ENCODE measurements around the gene C4orf50. TPM values are rescaled to one million over a fixed set of nuclear protein-coding genes. Genes with fewer than 3 reads are reported as not detected.

Gene C4orf50
- total RNA-seq, 3 donors from 2014 or later: 0.07 to 0.73 (median 0.09) TPM

DNA sequence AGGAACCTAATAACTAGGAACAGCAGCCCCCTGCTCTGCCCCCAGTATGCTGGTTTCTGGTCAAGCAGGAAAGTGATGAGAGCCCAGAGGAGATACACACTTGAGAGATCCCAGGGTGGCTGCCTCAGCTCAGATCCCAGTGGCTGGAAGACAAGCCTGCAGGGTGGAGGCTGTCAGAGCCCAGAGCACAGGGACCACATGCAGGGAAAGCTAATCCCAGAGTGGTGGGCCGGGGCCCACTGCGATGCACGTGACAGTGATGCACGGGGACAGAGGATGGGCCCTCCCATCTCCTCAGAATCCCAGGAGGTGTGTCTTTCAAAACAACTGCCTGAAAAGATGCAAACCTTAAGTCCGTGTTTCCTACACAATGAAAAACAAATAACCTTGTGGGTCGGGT is 96.2 kb downstream of the C4orf50 start:
- no peak for ATAC-seq
- DNase-seq: no peak
- intact Hi-C loops (cut with DNase I, micrococcal nuclease): no loop called here

DNA sequence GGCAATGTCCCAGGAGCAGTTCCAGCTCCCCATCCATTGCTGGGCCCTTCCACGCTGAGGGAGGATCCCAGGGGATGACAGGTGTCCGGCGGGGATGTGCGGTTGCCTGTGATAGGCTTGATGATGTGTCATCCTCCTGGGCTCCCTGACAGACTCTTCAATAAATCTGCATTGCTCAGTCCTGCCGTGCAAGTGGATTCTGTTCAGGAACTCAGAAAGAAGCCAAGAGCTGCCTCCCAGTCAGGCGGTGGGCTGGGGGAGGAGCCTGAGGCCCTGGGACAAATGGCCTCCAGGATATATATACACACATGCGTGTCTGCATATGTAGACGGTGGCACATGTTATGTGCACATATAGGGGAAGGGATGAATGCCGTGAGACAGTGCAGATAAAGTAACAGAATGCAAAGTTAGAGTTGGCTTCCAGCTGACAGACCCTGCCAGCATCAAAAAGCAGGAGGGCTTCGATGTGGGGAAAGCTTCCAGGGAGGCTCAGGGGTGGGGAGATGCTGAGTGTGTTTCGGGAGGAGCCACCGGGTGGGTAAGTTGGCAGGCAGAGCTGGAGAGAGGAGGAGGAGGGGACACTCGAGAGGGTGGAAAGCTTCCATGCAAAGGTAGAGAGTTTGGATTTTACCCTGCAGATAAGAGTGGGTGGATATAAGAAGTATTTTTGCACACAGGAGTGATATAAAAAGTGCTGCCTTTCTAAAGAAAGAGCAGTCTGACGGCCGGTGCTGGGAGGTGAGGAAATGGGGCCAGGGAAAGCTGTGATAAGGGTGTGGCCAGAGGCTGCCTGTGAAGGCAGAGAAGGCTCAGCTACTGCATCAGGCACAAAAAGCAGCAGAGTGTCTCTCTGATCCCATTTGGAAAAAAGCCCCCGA is 96.9 kb downstream of the C4orf50 start:
- Histone ChIP-seq H3K9me3 (no peaks in the 10 kb centered on the region), H3K4me1 (ENCODE audit: low read depth) (no peaks in the 10 kb centered on the region), H3K36me3 (ENCODE audit: low read depth) (no peaks in the 10 kb centered on the region), H3K4me3 (no peak overlapping the region)
- DNase-seq (no peak), ATAC-seq (no peak)
- intact Hi-C loops (cut with DNase I, micrococcal nuclease): no loop called here
- TF ChIP-seq, protein P1, sequence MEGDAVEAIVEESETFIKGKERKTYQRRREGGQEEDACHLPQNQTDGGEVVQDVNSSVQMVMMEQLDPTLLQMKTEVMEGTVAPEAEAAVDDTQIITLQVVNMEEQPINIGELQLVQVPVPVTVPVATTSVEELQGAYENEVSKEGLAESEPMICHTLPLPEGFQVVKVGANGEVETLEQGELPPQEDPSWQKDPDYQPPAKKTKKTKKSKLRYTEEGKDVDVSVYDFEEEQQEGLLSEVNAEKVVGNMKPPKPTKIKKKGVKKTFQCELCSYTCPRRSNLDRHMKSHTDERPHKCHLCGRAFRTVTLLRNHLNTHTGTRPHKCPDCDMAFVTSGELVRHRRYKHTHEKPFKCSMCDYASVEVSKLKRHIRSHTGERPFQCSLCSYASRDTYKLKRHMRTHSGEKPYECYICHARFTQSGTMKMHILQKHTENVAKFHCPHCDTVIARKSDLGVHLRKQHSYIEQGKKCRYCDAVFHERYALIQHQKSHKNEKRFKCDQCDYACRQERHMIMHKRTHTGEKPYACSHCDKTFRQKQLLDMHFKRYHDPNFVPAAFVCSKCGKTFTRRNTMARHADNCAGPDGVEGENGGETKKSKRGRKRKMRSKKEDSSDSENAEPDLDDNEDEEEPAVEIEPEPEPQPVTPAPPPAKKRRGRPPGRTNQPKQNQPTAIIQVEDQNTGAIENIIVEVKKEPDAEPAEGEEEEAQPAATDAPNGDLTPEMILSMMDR (IDR thresholded peaks at IDR 0.05): no peak

More for the DNA sequence above, 96.2 kb downstream of the C4orf50 start:
- TF ChIP-seq, protein P1 (IDR thresholded peaks at IDR 0.05): no peak
- no peaks in the 10 kb centered on the region for H3K9me3 ChIP-seq
- H3K4me3 ChIP-seq: no peak overlapping the region
- no peaks in the 10 kb centered on the region for H3K36me3 ChIP-seq (ENCODE audit: low read depth)
- H3K4me1 ChIP-seq (ENCODE audit: low read depth): no peaks in the 10 kb centered on the region

DNA sequence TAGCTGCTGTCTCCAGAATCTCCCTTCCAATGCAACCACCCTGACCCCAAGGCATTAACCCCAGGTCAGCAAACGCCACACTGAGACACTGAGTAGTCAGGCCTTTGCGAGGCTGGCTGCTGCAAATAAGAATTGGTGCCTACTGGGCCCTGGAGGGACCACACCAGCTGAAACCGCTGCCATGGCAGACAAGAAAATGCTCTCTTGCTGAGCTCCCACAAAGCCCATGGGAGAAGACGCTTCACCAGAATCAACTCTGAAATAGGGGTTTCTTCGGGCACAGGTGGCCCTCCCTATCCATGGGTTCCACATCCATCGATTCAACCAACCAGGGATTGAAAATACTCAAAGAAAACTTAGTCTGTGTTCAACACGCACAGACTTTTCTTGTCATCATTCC is 98.7 kb downstream of the C4orf50 start:
- intact Hi-C loops (cut with DNase I, micrococcal nuclease): no loop called here
- DNase-seq: no peak
- TF ChIP-seq, protein P1 (IDR thresholded peaks at IDR 0.05): no peak
- no peak for ATAC-seq
- H3K36me3 ChIP-seq (ENCODE audit: low read depth): no peaks in the 10 kb centered on the region
- H3K4me3 ChIP-seq: no peak overlapping the region
- H3K4me1 ChIP-seq (ENCODE audit: low read depth): no peaks in the 10 kb centered on the region
- no peaks in the 10 kb centered on the region for H3K9me3 ChIP-seq

DNA sequence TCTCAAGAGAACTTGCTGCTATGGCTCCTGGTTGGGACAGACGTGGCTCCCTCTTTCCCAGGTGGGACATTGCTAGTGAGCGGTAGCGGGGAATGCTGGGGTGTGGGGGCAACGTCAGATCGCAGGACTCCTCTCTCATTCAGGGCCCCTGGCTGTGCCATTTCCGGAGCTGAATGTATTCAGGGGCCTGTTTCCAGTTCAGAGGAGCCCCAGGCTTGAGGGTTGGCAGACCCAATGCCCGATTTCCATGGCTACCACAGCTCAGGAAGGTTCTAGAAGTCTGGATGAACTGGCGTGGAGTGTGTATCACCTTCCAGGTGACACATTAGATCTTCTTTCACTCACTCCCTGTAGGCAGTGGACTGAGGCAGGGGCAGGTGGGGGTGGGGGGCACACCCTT is 99.2 kb downstream of the C4orf50 start:
- H3K4me1 ChIP-seq (ENCODE audit: low read depth): no peaks in the 10 kb centered on the region
- H3K9me3 ChIP-seq: no peaks in the 10 kb centered on the region
- ATAC-seq (no peak), DNase-seq (no peak)
- no peak overlapping the region for H3K4me3 ChIP-seq
- TF ChIP-seq, protein P1 (IDR thresholded peaks at IDR 0.05): no peak
- no peaks in the 10 kb centered on the region for H3K36me3 ChIP-seq (ENCODE audit: low read depth)
- intact Hi-C loops (cut with DNase I, micrococcal nuclease): no loop called here

DNA sequence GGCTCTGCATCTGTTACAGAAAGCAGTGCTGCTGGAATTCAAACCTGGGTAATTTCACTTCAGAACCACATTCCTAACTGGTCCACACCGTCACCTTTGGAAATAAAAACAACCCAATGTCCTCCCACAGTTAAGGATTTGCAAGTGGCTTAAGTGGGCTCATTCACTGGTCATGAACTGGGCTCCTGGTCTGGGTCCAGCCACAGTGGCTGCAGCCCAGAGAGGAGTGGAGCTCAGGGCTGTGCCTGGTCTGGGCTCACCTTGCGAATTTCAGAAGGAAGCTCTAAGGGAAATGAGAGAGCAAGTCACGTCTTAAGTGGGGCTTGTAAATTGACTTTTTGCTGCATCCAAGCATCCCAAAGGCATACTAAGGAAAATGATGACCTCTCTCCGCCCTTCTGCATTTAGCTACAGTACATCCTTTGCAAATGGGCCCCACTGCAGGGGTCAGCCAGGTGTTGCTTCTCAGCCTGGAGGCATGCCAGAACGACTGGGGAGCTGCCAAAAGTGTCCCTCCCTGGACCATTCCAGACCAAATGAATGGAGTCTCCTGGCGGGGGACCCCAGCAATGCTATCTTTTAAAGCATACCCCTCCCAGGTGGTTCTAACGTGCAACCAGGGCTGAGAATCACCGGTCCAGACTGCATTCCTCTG is 99.8 kb downstream of the C4orf50 start:
- H3K36me3 ChIP-seq (ENCODE audit: low read depth): no peaks in the 10 kb centered on the region
- DNase-seq: no peak
- no peak overlapping the region for H3K4me3 ChIP-seq
- no peaks in the 10 kb centered on the region for H3K4me1 ChIP-seq (ENCODE audit: low read depth)
- TF ChIP-seq, protein P1 (IDR thresholded peaks at IDR 0.05): no peak
- ATAC-seq: no peak
- H3K9me3 ChIP-seq: no peaks in the 10 kb centered on the region
- intact Hi-C loops (cut with DNase I, micrococcal nuclease): no loop called here
